IMR-90 (cell line): ENCODE data around the gene ICAM1. TPM values are rescaled to one million over a fixed set of nuclear protein-coding genes. Genes with fewer than 3 reads are reported as not detected.

Experiments
- ATAC-seq: fragments of 200-7000 bp; cut with Tn5 transposase; 2 replicates; pipeline ENCODE4 v1.9.1; 2020; ENCODE audit warnings: low read depth, mild to moderate bottlenecking, moderate library complexity
- BruUV-seq: library from RNA; stranded (reverse); fragments of 400-500 nt; replicated peaks from 2 replicates; lab custom pipeline; 2021; lab: Mats Ljungman, UMichigan
- CTCF ChIA-PET: fragments of 300-600 bp; formaldehyde crosslinking; extraction: SDS; loops from one replicate; lab custom pipeline; 2021; ENCODE audit warnings: antibody characterized with exemption; lab: Yijun Ruan, JAX
- POLR2A ChIA-PET: fragments of 300-600 bp; sonication (Branson Sonifier 250); formaldehyde crosslinking; loops from one replicate; lab custom pipeline; 2022; ENCODE audit warnings: antibody characterized with exemption; ENCODE audit not compliant: unreplicated experiment; lab: Charles Lee
- DNase-seq: peaks from one replicate; pipeline ENCODE4 v3.0.0; 2013
- H2AFZ ChIP-seq: replicated peaks from 2 replicates; pipeline ENCODE3; 2013; ENCODE audit warnings: low read length, mild to moderate bottlenecking; ENCODE audit not compliant: poor library complexity
- H2AK5ac ChIP-seq: 2 replicates; pipeline ENCODE4 v1.6.1; 2013; ENCODE audit warnings: low read depth, low read length, inconsistent platforms
- H2AK9ac ChIP-seq: replicated peaks from 2 replicates; pipeline ENCODE3; 2013; ENCODE audit warnings: mild to moderate bottlenecking, low read depth, low read length, moderate library complexity; ENCODE audit not compliant: poor library complexity
- H2BK120ac ChIP-seq: 2 replicates; pipeline ENCODE4 v1.6.1; 2013; ENCODE audit warnings: low read depth, low read length, inconsistent platforms
- H2BK15ac ChIP-seq: 3 replicates; pipeline ENCODE4 v1.6.1; 2013; ENCODE audit warnings: low read depth, low read length, inconsistent platforms
- H2BK20ac ChIP-seq: 2 replicates; pipeline ENCODE4 v1.6.1; 2013; ENCODE audit warnings: low read depth, mild to moderate bottlenecking, inconsistent platforms, low read length, moderate library complexity
- H2BK5ac ChIP-seq: 2 replicates; pipeline ENCODE4 v1.6.1; 2013; ENCODE audit warnings: mild to moderate bottlenecking, low read depth, low read length, inconsistent platforms; ENCODE audit not compliant: poor library complexity, severe bottlenecking
- H3K14ac ChIP-seq: replicated peaks from 2 replicates; pipeline ENCODE4 v1.6.1; 2013; ENCODE audit warnings: low read depth, low read length, inconsistent platforms
- H3K18ac ChIP-seq: 2 replicates; pipeline ENCODE4 v1.6.1; 2013; ENCODE audit warnings: low read depth, low read length, control low read depth
- H3K23ac ChIP-seq: 2 replicates; pipeline ENCODE4 v1.6.1; 2013; ENCODE audit warnings: low read depth, low read length, inconsistent platforms
- H3K27ac ChIP-seq: 2 replicates; pipeline ENCODE4 v1.5.1; 2013; ENCODE audit warnings: mild to moderate bottlenecking, control low read depth, low read length; ENCODE audit not compliant: insufficient read depth
- H3K27me3 ChIP-seq: 2 replicates; pipeline ENCODE4 v1.6.1; 2013; ENCODE audit warnings: low read length; ENCODE audit not compliant: control insufficient read depth, insufficient read depth
- H3K36me3 ChIP-seq: 2 replicates; pipeline ENCODE4 v1.6.1; 2013; ENCODE audit warnings: low read length, mixed read lengths; ENCODE audit not compliant: control insufficient read depth, insufficient read depth
- H3K4ac ChIP-seq: 2 replicates; pipeline ENCODE4 v1.6.1; 2013; ENCODE audit warnings: low read depth, low read length, inconsistent platforms
- H3K4me1 ChIP-seq: 2 replicates; pipeline ENCODE4 v1.6.1; 2013; ENCODE audit warnings: low read length, mixed read lengths; ENCODE audit not compliant: control insufficient read depth, insufficient read depth
- H3K4me2 ChIP-seq: 2 replicates; pipeline ENCODE4 v1.6.1; 2013; ENCODE audit warnings: low read depth, mild to moderate bottlenecking, control low read depth, low read length, moderate library complexity
- H3K4me3 ChIP-seq: 2 replicates; pipeline ENCODE4 v1.5.1; 2013; ENCODE audit warnings: low read depth, mild to moderate bottlenecking, control low read depth, low read length, moderate library complexity; ENCODE audit not compliant: insufficient read depth
- H3K56ac ChIP-seq: 2 replicates; pipeline ENCODE4 v1.6.1; 2013; ENCODE audit warnings: low read length, inconsistent platforms; ENCODE audit not compliant: insufficient read depth; ENCODE audit errors: extremely low read depth
- H3K79me1 ChIP-seq, 2 experiments: 2 replicates each; pipeline ENCODE4 v1.6.1; 2013; ENCODE audit warnings: low read length in 2 of 2, inconsistent platforms in 1 of 2, low read depth in 1 of 2
- H3K9ac ChIP-seq: 2 replicates; pipeline ENCODE4 v1.6.1; 2013; ENCODE audit warnings: low read depth, low read length, control low read depth
- H3K9me1 ChIP-seq: 2 replicates; pipeline ENCODE4 v1.6.1; 2013; ENCODE audit warnings: low read length, inconsistent platforms; ENCODE audit not compliant: insufficient read depth
- H3K9me3 ChIP-seq: 2 replicates; pipeline ENCODE4 v1.6.1; 2013; ENCODE audit warnings: low read length; ENCODE audit not compliant: control insufficient read depth, insufficient read depth
- H4K20me1 ChIP-seq: 2 replicates; pipeline ENCODE4 v1.6.1; 2013; ENCODE audit warnings: low read length, inconsistent platforms; ENCODE audit not compliant: insufficient read depth
- H4K5ac ChIP-seq: 2 replicates; pipeline ENCODE4 v1.6.1; 2013; ENCODE audit warnings: mild to moderate bottlenecking, low read depth, low read length, control low read depth
- H4K8ac ChIP-seq, 2 experiments: 2 replicates each; pipeline ENCODE4 v1.6.1; 2013; ENCODE audit warnings: low read depth in 2 of 2, low read length in 2 of 2, control low read depth in 1 of 2, inconsistent platforms in 1 of 2
- H4K91ac ChIP-seq: 2 replicates; pipeline ENCODE4 v1.6.1; 2013; ENCODE audit warnings: low read depth, low read length, inconsistent platforms; ENCODE audit not compliant: insufficient read depth
- CTCF ChIP-seq: conservative IDR thresholded peaks from 2 replicates; pipeline ENCODE4 v1.5.1; 2012; ENCODE audit warnings: mild to moderate bottlenecking, low read depth, low read length, improper control_type of control experiment
- FOS ChIP-seq: fragments of 150-350 bp; IDR thresholded peaks from 2 replicates; pipeline ENCODE4 v1.6.1; 2016; ENCODE audit warnings: low read depth, low read length
- NFE2L2 ChIP-seq: fragments of 150-350 bp; IDR thresholded peaks from 2 replicates; pipeline ENCODE4 v1.6.1; 2016; ENCODE audit warnings: low read depth, mild to moderate bottlenecking, low read length
- POLR2A ChIP-seq: IDR thresholded peaks from 2 replicates; pipeline ENCODE4 v1.6.1; 2012; ENCODE audit warnings: mild to moderate bottlenecking, low read depth, low read length
- RAD21 ChIP-seq: IDR thresholded peaks from 2 replicates; pipeline ENCODE4 v1.6.1; 2012; ENCODE audit warnings: low read length, improper control_type of control experiment
- SMC3 ChIP-seq: fragments of 150-350 bp; IDR thresholded peaks from 2 replicates; pipeline ENCODE4 v1.6.1; 2016; ENCODE audit warnings: low read depth, mild to moderate bottlenecking, antibody characterized with exemption, low read length, moderate library complexity
- USF2 ChIP-seq: fragments of 150-350 bp; IDR thresholded peaks from 2 replicates; pipeline ENCODE4 v1.6.1; 2017; ENCODE audit warnings: mild to moderate bottlenecking, antibody characterized with exemption, low read length, low read depth
- WGBS, 2 experiments: methylation state at CpG; one replicate each; pipeline versions ENCODE4 v1.1.5 to v1.1.7; 2013; ENCODE audit warnings: missing lambda C conversion rate in 2 of 2; ENCODE audit not compliant: insufficient read length in 1 of 2; ENCODE audit errors: extremely low coverage in 2 of 2; 5-methylcytosine and 5-hydroxymethylcytosine counted together
- dilution Hi-C: fragments of 300-500 bp; cut with HindIII; formaldehyde crosslinking; loops from one replicate; pipeline ENCODE4 v1.14.3; 2018; ENCODE audit warnings: low sequenced_read_pairs; ENCODE audit not compliant: unreplicated experiment
- in situ Hi-C: fragments of 300-500 bp; cut with MboI; formaldehyde crosslinking; loops from 3 replicates; pipeline ENCODE4 v1.14.3; 2019; ENCODE audit warnings: low sequenced_read_pairs, inconsistent platforms, mixed read lengths
- intact Hi-C: fragments of 100-400 bp; cut with micrococcal nuclease; formaldehyde crosslinking; loops from 2 replicates; pipeline ENCODE4 v1.10.0; 2022
- polyA plus RNA-seq, 3 experiments: library from polyadenylated mRNA; depleted of rRNA; stranded (reverse); fragments of >200 nt; gene quantifications; 2 replicates each; pipeline ENCODE4 v1.2.3, GENCODE V29; 2012; ENCODE audit warnings: low replicate concordance in 1 of 3
- total RNA-seq: library from RNA; depleted of rRNA; stranded (reverse); fragments of >200 nt; gene quantifications from 2 replicates; pipeline ENCODE4 v1.2.3, GENCODE V29; 2012

Gene ICAM1
- total and polyA plus RNA-seq, 2 of the 4 experiments (the other 2 are of a cell fraction), result 10.6 to 19.1 TPM

- ATAC-seq (no peak), DNase-seq (peak; percentile 41)
- Histone ChIP-seq H3K4me2 (peak overlapping the region; percentile 62; the same call in 1 of the 2 replicates), H3K9me1 (peaks cover 22% of the 10 kb centered on the region), H2BK20ac (peak overlapping the region; percentile 5; the same call in 1 of the 2 replicates), H3K36me3 (peaks cover 16% of the 10 kb centered on the region), H3K14ac (0 out of 2 replicates have a peak overlapping the region, but pooled peaks have one; percentile 31), H2AK9ac (no peak overlapping the region), H2AK5ac (peak overlapping the region; percentile 92), H4K5ac (no peak overlapping the region), H3K27ac (peak overlapping the region; percentile 38; the same call in 1 of the 2 replicates), H3K9ac (no peak overlapping the region), H2AFZ (no peak overlapping the region), H2BK5ac (peak overlapping the region; percentile 32), H2BK120ac (no peak overlapping the region), H4K8ac (peak overlapping the region in 1 of 2 experiments; percentile 48; a peak in 1 of 4 replicates), H3K4ac (peak overlapping the region; percentile 66), H3K27me3 (no peaks in the 10 kb centered on the region), H4K20me1 (peaks cover 29% of the 10 kb centered on the region), H3K18ac (no peak overlapping the region), H4K91ac (no peak overlapping the region), H3K23ac (peak overlapping the region; percentile 64; the same call in 1 of the 2 replicates), H3K4me1 (peaks cover 27% of the 10 kb centered on the region), H3K56ac (no peak overlapping the region), H3K79me1 (peaks cover 29 to 68% of the 10 kb centered on the region in 2 experiments; a peak in 3 of 4 replicates), H3K4me3 (no peak overlapping the region), H3K9me3 (no peaks in the 10 kb centered on the region), H2BK15ac (no peak overlapping the region)
- in situ Hi-C loops (no loop called here), intact Hi-C loops (loop anchor here (1.0 kb wide), 1 partner anchor 21 kb away; no protein-coding TSS in a partner anchor), dilution Hi-C loops (no loop called here)
- no TSS peak for BruUV-seq
- WGBS, 2 experiments, result no CpG with 5 or more reads among the region's 2 CpGs
- ChIA-PET POLR2A (interaction anchor here (0.7 kb wide), 1 partner anchor 9 kb away, joined by 5 read pairs; no protein-coding TSS in a partner anchor), CTCF (interaction anchor here (1.0 kb wide), 1 partner anchor 11 kb away, joined by 4 read pairs; no protein-coding TSS in a partner anchor)
- no peak for TF ChIP-seq USF2
- peak; percentile 29 for TF ChIP-seq RAD21
- TF ChIP-seq SMC3, result peak; percentile 10; the same call in 1 of the 2 replicates
- TF ChIP-seq CTCF, result peak; percentile 51
- no peak for TF ChIP-seq POLR2A
- TF ChIP-seq NFE2L2, result no peak
- TF ChIP-seq FOS, result no peak
These were observed 42.0 kb upstream of the ICAM1 start for GRCh38 chr19:10228920-10229319.
